ENCODE results near the gene RBMS3.

The RBMS3 gene

DNA sequence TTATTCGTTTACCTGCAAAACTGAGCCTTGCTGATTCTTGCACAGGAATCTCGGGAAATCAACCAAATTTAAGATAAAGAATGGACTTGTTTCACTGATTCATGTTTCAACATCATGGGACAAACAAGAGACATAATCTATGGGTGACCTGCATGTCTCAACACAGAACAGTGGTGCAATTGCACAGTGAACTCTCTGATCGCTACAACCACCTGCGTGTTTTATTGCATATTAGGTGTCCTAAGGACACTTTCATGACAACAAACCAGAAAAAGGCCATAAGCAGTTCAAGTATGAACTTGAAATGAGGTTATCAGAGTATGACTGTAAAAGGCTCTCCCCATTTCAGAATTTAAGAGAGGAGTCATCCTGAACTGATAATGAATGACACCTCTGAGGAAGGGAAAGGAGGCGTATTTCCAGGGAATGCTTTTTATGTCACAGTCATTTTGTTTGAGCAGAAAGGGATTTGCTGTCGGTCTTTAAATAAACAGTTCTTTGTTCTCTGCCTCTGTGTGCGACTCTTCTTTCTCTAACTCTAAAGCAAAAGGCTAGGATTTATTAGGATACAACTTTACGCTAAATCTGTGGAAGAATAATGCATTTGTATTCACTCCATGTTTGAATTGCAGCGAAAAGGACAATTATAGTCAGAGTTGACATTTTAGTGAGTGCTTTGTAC is 167.2 kb downstream of the RBMS3 start:
- Histone ChIP-seq H3K4me1 (ENCODE audit: control extremely low read depth in 1 of 4, control insufficient read depth in 4 of 4, insufficient read depth in 4 of 4, low read length in 3 of 4) (no peaks in the 10 kb centered on the region), H3K27ac (ENCODE audit: insufficient read depth in 1 of 2, low read depth in 1 of 2, low read length in 2 of 2, poor library complexity in 1 of 2, severe bottlenecking in 2 of 2) (no peak overlapping the region), H3K27me3 (replicated peaks in 2 of 5; ENCODE audit: control insufficient read depth in 4 of 5, insufficient read depth in 5 of 5, low read length in 4 of 5) (no peaks in the 10 kb centered on the region), H3K4me3 (ENCODE audit: control insufficient read depth in 1 of 7, extremely low read depth in 1 of 7, insufficient read depth in 4 of 7, low read depth in 2 of 7, low read length in 6 of 7) (no peak overlapping the region), H3K9me3 (ENCODE audit: control extremely low read depth in 1 of 5, control insufficient read depth in 4 of 5, insufficient read depth in 2 of 5, low read depth in 1 of 5, low read length in 4 of 5) (no peaks in the 10 kb centered on the region), H3K36me3 (ENCODE audit: control insufficient read depth in 4 of 4, insufficient read depth in 4 of 4, low read length in 3 of 4) (no peaks in the 10 kb centered on the region)
- CTCF ChIA-PET, result no interaction called here
- no peak for DNase-seq
- WGBS (ENCODE audit: insufficient coverage), result 100% methylated on average over 4 of the region's 9 CpGs
- POLR2A ChIA-PET, result no interaction called here

DNA sequence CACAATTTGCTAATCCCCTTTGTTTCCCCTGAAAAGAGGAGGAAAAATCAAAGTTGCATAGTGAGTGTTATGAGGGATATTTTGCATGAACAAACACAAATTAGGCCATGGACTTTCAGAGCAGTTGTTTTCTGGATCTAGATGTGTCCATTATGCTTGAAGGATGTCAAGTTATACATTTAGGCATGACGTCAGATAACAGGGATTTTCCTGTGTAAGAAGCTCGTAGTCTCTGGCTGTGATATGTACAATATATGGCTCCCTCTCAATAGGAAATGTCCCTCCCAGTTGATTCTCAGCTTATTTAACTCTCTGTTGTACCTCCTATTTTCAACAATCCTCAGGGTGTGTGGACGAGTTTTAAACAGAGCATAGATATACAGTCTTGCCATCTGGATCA is 171.0 kb downstream of the RBMS3 start:
- ChIA-PET POLR2A (no interaction called here), CTCF (interaction anchor here (1.5 kb wide), 1 partner anchor 28 kb away, joined by 3 read pairs; no protein-coding TSS in a partner anchor)
- H3K4me1 ChIP-seq (ENCODE audit: control extremely low read depth in 1 of 4, control insufficient read depth in 4 of 4, insufficient read depth in 4 of 4, low read length in 3 of 4), result no peaks in the 10 kb centered on the region
- H3K9me3 ChIP-seq (ENCODE audit: control extremely low read depth in 1 of 5, control insufficient read depth in 4 of 5, insufficient read depth in 2 of 5, low read depth in 1 of 5, low read length in 4 of 5), result no peaks in the 10 kb centered on the region
- 100% methylated on average over 2 of the region's 3 CpGs for WGBS (ENCODE audit: insufficient coverage)
- no peak overlapping the region for H3K27ac ChIP-seq (ENCODE audit: insufficient read depth in 1 of 2, low read depth in 1 of 2, low read length in 2 of 2, poor library complexity in 1 of 2, severe bottlenecking in 2 of 2)
- no peak for DNase-seq
- H3K27me3 ChIP-seq (replicated peaks in 2 of 5; ENCODE audit: control insufficient read depth in 4 of 5, insufficient read depth in 5 of 5, low read length in 4 of 5), result no peaks in the 10 kb centered on the region
- no peaks in the 10 kb centered on the region for H3K36me3 ChIP-seq (ENCODE audit: control insufficient read depth in 4 of 4, insufficient read depth in 4 of 4, low read length in 3 of 4)
- no peak overlapping the region for H3K4me3 ChIP-seq (ENCODE audit: control insufficient read depth in 1 of 7, extremely low read depth in 1 of 7, insufficient read depth in 4 of 7, low read depth in 2 of 7, low read length in 6 of 7)

DNA sequence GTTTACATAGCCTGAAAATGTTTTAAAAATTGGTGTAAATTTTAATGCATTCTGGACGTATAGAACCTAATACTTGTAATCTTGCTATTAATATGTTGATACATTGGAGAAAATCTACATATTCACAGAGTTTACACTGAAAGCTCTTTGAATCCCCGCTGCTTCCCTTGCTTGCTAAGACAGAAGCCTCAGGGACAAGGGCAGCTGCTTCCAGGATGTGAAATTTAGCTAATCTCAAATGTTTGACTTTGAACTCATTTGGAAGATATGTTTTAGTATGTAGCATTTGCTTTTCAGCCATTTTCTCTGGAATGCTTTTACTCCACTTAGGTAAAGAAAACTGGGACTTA is 172.0 kb downstream of the RBMS3 start:
- no CpG with 5 or more reads among the region's 2 CpGs for WGBS (ENCODE audit: insufficient coverage)
- POLR2A ChIA-PET, result no interaction called here
- Histone ChIP-seq H3K4me3 (ENCODE audit: control insufficient read depth in 1 of 7, extremely low read depth in 1 of 7, insufficient read depth in 4 of 7, low read depth in 2 of 7, low read length in 6 of 7) (no peak overlapping the region), H3K9me3 (ENCODE audit: control extremely low read depth in 1 of 5, control insufficient read depth in 4 of 5, insufficient read depth in 2 of 5, low read depth in 1 of 5, low read length in 4 of 5) (no peaks in the 10 kb centered on the region), H3K27ac (ENCODE audit: insufficient read depth in 1 of 2, low read depth in 1 of 2, low read length in 2 of 2, poor library complexity in 1 of 2, severe bottlenecking in 2 of 2) (no peak overlapping the region), H3K36me3 (ENCODE audit: control insufficient read depth in 4 of 4, insufficient read depth in 4 of 4, low read length in 3 of 4) (no peaks in the 10 kb centered on the region), H3K4me1 (ENCODE audit: control extremely low read depth in 1 of 4, control insufficient read depth in 4 of 4, insufficient read depth in 4 of 4, low read length in 3 of 4) (no peaks in the 10 kb centered on the region), H3K27me3 (replicated peaks in 2 of 5; ENCODE audit: control insufficient read depth in 4 of 5, insufficient read depth in 5 of 5, low read length in 4 of 5) (no peaks in the 10 kb centered on the region)
- CTCF ChIA-PET, result no interaction called here
- no peak for DNase-seq

DNA sequence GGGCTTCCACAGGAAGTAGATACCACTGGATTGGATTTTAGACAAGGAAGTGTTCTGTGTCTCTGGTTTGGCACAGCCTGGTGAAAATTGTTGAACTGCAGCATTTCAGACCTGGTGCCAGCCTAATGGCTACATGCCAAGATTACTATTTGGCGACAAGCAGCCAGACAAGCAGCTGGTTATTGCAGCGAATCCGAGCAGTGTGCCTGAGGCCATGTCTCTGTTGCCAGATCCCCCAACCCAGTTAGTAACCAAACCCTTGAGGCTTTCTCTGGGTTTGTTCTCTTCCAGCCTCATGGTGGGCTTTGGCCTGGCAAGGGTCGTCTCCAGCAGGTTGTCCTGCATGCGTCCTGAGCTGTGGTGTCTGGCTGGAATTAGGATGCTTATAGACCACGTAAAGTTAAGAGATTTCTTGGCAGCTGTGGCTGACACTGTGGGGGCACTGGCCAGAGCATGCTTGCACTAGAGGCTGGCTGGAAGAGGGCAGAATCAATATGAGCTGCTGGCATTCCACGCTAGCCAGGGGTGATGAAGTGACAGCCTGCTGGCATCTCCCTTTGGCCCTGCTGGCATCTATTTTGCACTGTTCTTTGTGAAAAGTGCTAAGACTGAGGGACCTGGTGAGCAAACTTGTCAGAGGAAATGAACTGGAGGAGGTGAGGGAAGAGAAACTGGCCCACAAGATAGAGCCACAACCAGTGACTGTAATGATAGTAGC is 172.6 kb downstream of the RBMS3 start:
- Histone ChIP-seq H3K4me3 (ENCODE audit: control insufficient read depth in 1 of 7, extremely low read depth in 1 of 7, insufficient read depth in 4 of 7, low read depth in 2 of 7, low read length in 6 of 7) (no peak overlapping the region), H3K27me3 (replicated peaks in 2 of 5; ENCODE audit: control insufficient read depth in 4 of 5, insufficient read depth in 5 of 5, low read length in 4 of 5) (no peaks in the 10 kb centered on the region), H3K9me3 (ENCODE audit: control extremely low read depth in 1 of 5, control insufficient read depth in 4 of 5, insufficient read depth in 2 of 5, low read depth in 1 of 5, low read length in 4 of 5) (no peaks in the 10 kb centered on the region), H3K27ac (ENCODE audit: insufficient read depth in 1 of 2, low read depth in 1 of 2, low read length in 2 of 2, poor library complexity in 1 of 2, severe bottlenecking in 2 of 2) (no peak overlapping the region), H3K4me1 (ENCODE audit: control extremely low read depth in 1 of 4, control insufficient read depth in 4 of 4, insufficient read depth in 4 of 4, low read length in 3 of 4) (no peaks in the 10 kb centered on the region), H3K36me3 (ENCODE audit: control insufficient read depth in 4 of 4, insufficient read depth in 4 of 4, low read length in 3 of 4) (no peaks in the 10 kb centered on the region)
- ChIA-PET CTCF (no interaction called here), POLR2A (no interaction called here)
- DNase-seq, result no peak
- WGBS (ENCODE audit: insufficient coverage), result 95% methylated on average over 5 of the region's 7 CpGs

DNA sequence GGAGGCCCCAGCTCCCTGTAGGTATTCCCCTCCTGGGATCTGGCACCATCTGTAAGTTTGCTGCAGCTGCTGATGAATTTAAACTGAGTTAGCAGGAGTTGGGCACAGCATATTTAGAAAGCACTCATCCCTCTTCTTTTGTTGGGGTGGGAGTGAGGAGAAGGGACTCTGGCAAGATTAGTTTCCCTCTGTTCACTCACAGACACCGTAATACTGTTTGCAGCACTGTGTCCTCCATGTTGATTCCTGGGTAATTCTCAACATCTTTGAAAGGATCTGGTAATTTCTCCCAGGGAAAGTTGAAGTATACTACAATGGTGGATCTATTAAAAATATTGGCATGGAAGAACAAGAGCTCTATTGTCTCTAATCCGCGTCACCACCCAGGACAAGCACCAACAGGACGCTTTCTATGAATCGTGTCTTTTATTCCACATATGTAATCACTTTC is 173.3 kb downstream of the RBMS3 start:
- H3K27me3 ChIP-seq (replicated peaks in 2 of 5; ENCODE audit: control insufficient read depth in 4 of 5, insufficient read depth in 5 of 5, low read length in 4 of 5), result no peaks in the 10 kb centered on the region
- no peaks in the 10 kb centered on the region for H3K9me3 ChIP-seq (ENCODE audit: control extremely low read depth in 1 of 5, control insufficient read depth in 4 of 5, insufficient read depth in 2 of 5, low read depth in 1 of 5, low read length in 4 of 5)
- no peaks in the 10 kb centered on the region for H3K4me1 ChIP-seq (ENCODE audit: control extremely low read depth in 1 of 4, control insufficient read depth in 4 of 4, insufficient read depth in 4 of 4, low read length in 3 of 4)
- POLR2A ChIA-PET, result no interaction called here
- CTCF ChIA-PET, result no interaction called here
- no peak overlapping the region for H3K27ac ChIP-seq (ENCODE audit: insufficient read depth in 1 of 2, low read depth in 1 of 2, low read length in 2 of 2, poor library complexity in 1 of 2, severe bottlenecking in 2 of 2)
- WGBS (ENCODE audit: insufficient coverage), result no CpG with 5 or more reads among the region's 5 CpGs
- DNase-seq, result no peak
- no peaks in the 10 kb centered on the region for H3K36me3 ChIP-seq (ENCODE audit: control insufficient read depth in 4 of 4, insufficient read depth in 4 of 4, low read length in 3 of 4)
- H3K4me3 ChIP-seq (ENCODE audit: control insufficient read depth in 1 of 7, extremely low read depth in 1 of 7, insufficient read depth in 4 of 7, low read depth in 2 of 7, low read length in 6 of 7), result no peak overlapping the region

DNA sequence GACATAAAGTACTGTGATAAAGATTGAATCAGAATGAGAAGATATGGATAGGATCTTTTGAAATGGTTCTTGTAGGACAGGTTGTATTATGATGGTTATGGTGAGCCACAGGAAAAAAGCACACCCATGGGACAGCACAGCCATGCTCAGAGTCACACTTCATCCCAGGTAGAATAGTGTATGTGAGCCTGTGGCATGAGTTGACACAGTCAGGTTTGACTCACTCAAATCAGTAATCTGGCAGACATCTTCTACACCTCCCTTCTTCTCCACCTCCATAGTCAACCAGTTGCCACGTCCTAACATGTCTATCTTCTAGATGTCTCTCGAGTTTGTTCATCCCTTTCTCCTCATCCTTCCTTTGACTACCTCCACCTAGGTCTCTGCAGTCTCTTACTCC is 176.0 kb downstream of the RBMS3 start:
- 94% methylated on average over 2 of the region's 2 CpGs for WGBS (ENCODE audit: insufficient coverage)
- DNase-seq, result no peak
- POLR2A ChIA-PET, result interaction anchor here (0.8 kb wide), 1 partner anchor 232 kb away, joined by 5 read pairs; no protein-coding TSS in a partner anchor
- Histone ChIP-seq H3K27me3 (replicated peaks in 2 of 5; ENCODE audit: control insufficient read depth in 4 of 5, insufficient read depth in 5 of 5, low read length in 4 of 5) (no peaks in the 10 kb centered on the region), H3K9me3 (ENCODE audit: control extremely low read depth in 1 of 5, control insufficient read depth in 4 of 5, insufficient read depth in 2 of 5, low read depth in 1 of 5, low read length in 4 of 5) (no peaks in the 10 kb centered on the region), H3K4me3 (ENCODE audit: control insufficient read depth in 1 of 7, extremely low read depth in 1 of 7, insufficient read depth in 4 of 7, low read depth in 2 of 7, low read length in 6 of 7) (no peak overlapping the region), H3K36me3 (ENCODE audit: control insufficient read depth in 4 of 4, insufficient read depth in 4 of 4, low read length in 3 of 4) (no peaks in the 10 kb centered on the region), H3K27ac (ENCODE audit: insufficient read depth in 1 of 2, low read depth in 1 of 2, low read length in 2 of 2, poor library complexity in 1 of 2, severe bottlenecking in 2 of 2) (no peak overlapping the region), H3K4me1 (ENCODE audit: control extremely low read depth in 1 of 4, control insufficient read depth in 4 of 4, insufficient read depth in 4 of 4, low read length in 3 of 4) (no peaks in the 10 kb centered on the region)
- CTCF ChIA-PET, result no interaction called here

DNA sequence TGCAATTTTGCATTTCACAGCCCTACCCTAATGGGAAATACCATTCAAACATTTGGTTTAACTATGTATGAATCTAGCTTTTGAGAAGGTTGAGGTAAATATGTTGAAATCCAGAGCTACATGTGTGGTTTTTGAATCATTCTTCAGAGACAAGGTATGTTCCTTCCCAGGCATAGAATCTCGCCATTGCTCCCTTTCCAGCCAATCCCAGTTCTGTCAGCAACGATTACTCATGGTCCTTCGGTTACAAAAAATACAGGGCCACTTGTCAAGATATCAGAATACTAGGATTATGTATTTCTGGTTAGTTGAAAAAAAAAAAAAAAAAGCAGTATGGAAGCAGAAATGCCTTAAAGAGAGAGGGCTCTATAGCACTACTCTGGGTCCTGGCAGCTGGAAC is 182.4 kb downstream of the RBMS3 start:
- H3K4me3 ChIP-seq (ENCODE audit: control insufficient read depth in 1 of 7, extremely low read depth in 1 of 7, insufficient read depth in 4 of 7, low read depth in 2 of 7, low read length in 6 of 7), result no peak overlapping the region
- POLR2A ChIA-PET, result no interaction called here
- no peaks in the 10 kb centered on the region for H3K9me3 ChIP-seq (ENCODE audit: control extremely low read depth in 1 of 5, control insufficient read depth in 4 of 5, insufficient read depth in 2 of 5, low read depth in 1 of 5, low read length in 4 of 5)
- WGBS (ENCODE audit: insufficient coverage), result 100% methylated on average over 1 of the region's 3 CpGs
- no peaks in the 10 kb centered on the region for H3K4me1 ChIP-seq (ENCODE audit: control extremely low read depth in 1 of 4, control insufficient read depth in 4 of 4, insufficient read depth in 4 of 4, low read length in 3 of 4)
- H3K27me3 ChIP-seq (replicated peaks in 2 of 5; ENCODE audit: control insufficient read depth in 4 of 5, insufficient read depth in 5 of 5, low read length in 4 of 5), result peaks cover 0 to 2% (median 0%) of the 10 kb centered on the region in 5 experiments
- no peak overlapping the region for H3K27ac ChIP-seq (ENCODE audit: insufficient read depth in 1 of 2, low read depth in 1 of 2, low read length in 2 of 2, poor library complexity in 1 of 2, severe bottlenecking in 2 of 2)
- CTCF ChIA-PET, result no interaction called here
- DNase-seq, result no peak
- no peaks in the 10 kb centered on the region for H3K36me3 ChIP-seq (ENCODE audit: control insufficient read depth in 4 of 4, insufficient read depth in 4 of 4, low read length in 3 of 4)
